ENCODE data around the gene STYXL1.

STYXL1 gene

GRCh38 chr7:75951506-75951905 is 96.3 kb downstream of the STYXL1 start:
- no peak for DNase-seq

DNA sequence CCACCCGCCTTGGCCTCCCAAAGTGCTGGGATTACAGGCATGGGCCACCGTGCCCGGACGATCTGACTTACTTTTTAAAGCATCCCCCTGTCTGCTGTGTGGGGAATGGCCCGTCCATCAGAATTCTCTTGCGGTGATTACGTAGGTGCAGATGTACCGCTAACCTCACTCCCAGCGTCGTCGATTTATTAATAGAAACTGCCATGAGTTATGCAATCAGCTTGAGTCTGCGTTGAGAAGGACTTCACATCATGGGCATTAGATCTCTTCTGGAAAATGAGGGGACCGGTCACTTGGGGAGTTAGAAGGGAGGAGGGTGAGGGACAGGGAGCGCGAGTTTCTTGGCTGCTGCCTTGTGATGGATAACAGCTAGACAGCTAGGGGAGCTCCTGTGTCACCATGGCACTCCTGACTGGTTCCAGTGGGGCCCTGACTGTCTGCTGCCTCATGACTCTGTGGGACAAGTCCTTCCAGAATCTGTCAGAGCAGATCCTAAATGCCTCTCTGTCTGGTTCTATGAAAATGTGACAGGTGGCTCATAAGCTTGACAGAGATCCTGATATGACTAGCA is 97.6 kb downstream of the STYXL1 start:
- DNase-seq = no peak

DNA sequence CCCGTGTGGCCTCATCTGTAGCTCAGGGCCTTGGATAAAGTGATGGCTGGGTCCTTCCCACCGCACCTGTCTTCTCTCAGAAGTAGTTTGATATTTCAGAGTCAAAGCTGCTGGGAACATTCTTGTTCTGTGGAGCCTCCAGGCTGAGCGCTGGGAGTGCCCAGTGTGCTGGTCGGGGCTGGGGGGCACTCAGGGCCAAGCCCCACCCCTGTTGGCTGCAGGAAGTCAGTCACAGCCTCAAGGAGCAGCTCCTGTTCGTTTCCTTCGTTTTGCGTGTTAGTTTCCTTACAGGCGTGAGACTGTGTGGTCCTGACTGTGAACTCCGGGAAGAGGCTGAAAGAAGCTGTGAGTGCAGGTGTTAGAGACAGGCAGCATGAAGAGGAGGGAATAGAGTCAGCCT is 99.6 kb downstream of the STYXL1 start:
- no peak for DNase-seq
